H9 (cell line): ENCODE data around the gene SLC12A6. TPM values are rescaled to one million over a fixed set of nuclear protein-coding genes. Genes with fewer than 3 reads are reported as not detected.

ENCODE experiments used
- DNase-seq: peaks from one replicate; pipeline ENCODE4 v3.0.0-alpha.2; 2017
- H2AFZ ChIP-seq: one replicate; pipeline ENCODE4 v1.6.1; 2013; ENCODE audit warnings: mild to moderate bottlenecking, low read length, control low read depth, moderate library complexity
- H2AK5ac ChIP-seq: 2 replicates; pipeline ENCODE4 v1.6.1; 2013; ENCODE audit warnings: low read length, control low read depth, mixed read lengths; ENCODE audit not compliant: insufficient read length
- H2BK120ac ChIP-seq: one replicate; pipeline ENCODE4 v1.6.1; 2013; ENCODE audit warnings: low read depth, mild to moderate bottlenecking, low read length, control low read depth, inconsistent platforms; ENCODE audit not compliant: poor library complexity, severe bottlenecking
- H2BK12ac ChIP-seq: 2 replicates; pipeline ENCODE4 v1.6.1; 2013; ENCODE audit warnings: low read length, control low read depth, mixed read lengths, low read depth; ENCODE audit not compliant: insufficient read length
- H2BK15ac ChIP-seq: 2 replicates; pipeline ENCODE4 v1.6.1; 2013; ENCODE audit warnings: low read depth, low read length, control low read depth
- H2BK20ac ChIP-seq: one replicate; pipeline ENCODE4 v1.6.1; 2013; ENCODE audit warnings: low read depth, mild to moderate bottlenecking, low read length, control low read depth, inconsistent platforms; ENCODE audit not compliant: poor library complexity, severe bottlenecking
- H2BK5ac ChIP-seq: 2 replicates; pipeline ENCODE4 v1.6.1; 2013; ENCODE audit warnings: low read length, control low read depth, mixed read lengths; ENCODE audit not compliant: insufficient read length
- H3K14ac ChIP-seq: 2 replicates; pipeline ENCODE4 v1.6.1; 2013; ENCODE audit warnings: low read length, control low read depth; ENCODE audit not compliant: insufficient read depth
- H3K18ac ChIP-seq: 2 replicates; pipeline ENCODE4 v1.6.1; 2013; ENCODE audit warnings: low read depth, mild to moderate bottlenecking, mixed read lengths, low read length, control low read depth; ENCODE audit not compliant: insufficient read length
- H3K23ac ChIP-seq: 2 replicates; pipeline ENCODE4 v1.6.1; 2013; ENCODE audit warnings: low read length, control low read depth, mixed read lengths, low read depth; ENCODE audit not compliant: insufficient read length
- H3K23me2 ChIP-seq: 2 replicates; pipeline ENCODE4 v1.6.1; 2013; ENCODE audit warnings: low read depth, mild to moderate bottlenecking, mixed read lengths, low read length, control low read depth; ENCODE audit not compliant: insufficient read length, poor library complexity, severe bottlenecking
- H3K27ac ChIP-seq: 2 replicates; pipeline ENCODE4 v1.5.1; 2013; ENCODE audit warnings: low read length, control low read depth, mixed read lengths, low read depth; ENCODE audit not compliant: insufficient read length
- H3K27me3 ChIP-seq: 2 replicates; pipeline ENCODE4 v1.6.1; 2013; ENCODE audit warnings: low read length, control low read depth, inconsistent platforms; ENCODE audit not compliant: insufficient read depth
- H3K4ac ChIP-seq: 2 replicates; pipeline ENCODE4 v1.6.1; 2013; ENCODE audit warnings: low read depth, mild to moderate bottlenecking, control low read depth, inconsistent platforms, low read length, moderate library complexity
- H3K4me1 ChIP-seq: 2 replicates; pipeline ENCODE4 v1.6.1; 2013; ENCODE audit warnings: low read length, control low read depth, inconsistent platforms; ENCODE audit not compliant: insufficient read depth
- H3K4me2 ChIP-seq: 2 replicates; pipeline ENCODE4 v1.6.1; 2013; ENCODE audit warnings: low read length, control low read depth, mixed read lengths; ENCODE audit not compliant: insufficient read length, insufficient read depth
- H3K56ac ChIP-seq: 2 replicates; pipeline ENCODE4 v1.6.1; 2013; ENCODE audit warnings: low read depth, mild to moderate bottlenecking, mixed read lengths, low read length, control low read depth; ENCODE audit not compliant: insufficient read length
- H3K79me1 ChIP-seq: 2 replicates; pipeline ENCODE4 v1.6.1; 2013; ENCODE audit warnings: low read depth, mild to moderate bottlenecking, moderate library complexity, low read length, control low read depth, inconsistent platforms; ENCODE audit not compliant: insufficient read depth, poor library complexity, severe bottlenecking
- H3K79me2 ChIP-seq: 2 replicates; pipeline ENCODE4 v1.6.1; 2013; ENCODE audit warnings: low read length, control low read depth, inconsistent platforms; ENCODE audit not compliant: insufficient read depth
- H3K9ac ChIP-seq: 2 replicates; pipeline ENCODE4 v1.6.1; 2013; ENCODE audit warnings: low read length, control low read depth, mixed read lengths; ENCODE audit not compliant: insufficient read length; ENCODE audit errors: extremely low read depth
- H3K9me3 ChIP-seq: one replicate; pipeline ENCODE4 v1.6.1; 2013; ENCODE audit warnings: low read depth, low read length, inconsistent platforms; ENCODE audit not compliant: control insufficient read depth
- H3T11ph ChIP-seq: one replicate; pipeline ENCODE4 v1.6.1; 2013; ENCODE audit warnings: mild to moderate bottlenecking, low read length, control low read depth, inconsistent platforms
- H4K20me1 ChIP-seq: one replicate; pipeline ENCODE4 v1.6.1; 2013; ENCODE audit not compliant: control insufficient read depth, insufficient read length, insufficient read depth
- H4K5ac ChIP-seq: 2 replicates; pipeline ENCODE4 v1.6.1; 2013; ENCODE audit warnings: low read depth, mild to moderate bottlenecking, mixed read lengths, low read length, control low read depth; ENCODE audit not compliant: insufficient read length
- H4K8ac ChIP-seq: replicated peaks from 2 replicates; pipeline ENCODE4 v1.6.1; 2013; ENCODE audit warnings: low read length, control low read depth, mixed read lengths, low read depth; ENCODE audit not compliant: insufficient read length
- H4K91ac ChIP-seq: 2 replicates; pipeline ENCODE4 v1.6.1; 2013; ENCODE audit warnings: low read depth, mild to moderate bottlenecking, moderate library complexity, mixed read lengths, low read length, control low read depth; ENCODE audit not compliant: insufficient read length
- H3K27ac Mint-ChIP-seq, 3 experiments: 2 replicates in 2 of 3; 3 replicates in 1 of 3; pipeline ENCODE4 v1.8.0; 2020 to 2021; ENCODE audit warnings: mixed read lengths in 3 of 3, mild to moderate bottlenecking in 1 of 3, moderate library complexity in 1 of 3
- H3K27me3 Mint-ChIP-seq: 2 replicates; pipeline ENCODE4 v1.8.0; 2021; ENCODE audit warnings: low read depth, mild to moderate bottlenecking, moderate library complexity, mixed read lengths
- H3K36me3 Mint-ChIP-seq, 3 experiments: 2 replicates in 2 of 3; 3 replicates in 1 of 3; pipeline ENCODE4 v1.8.0; 2020 to 2021; ENCODE audit warnings: low read depth in 3 of 3, mixed read lengths in 3 of 3; ENCODE audit not compliant: insufficient read depth in 1 of 3
- H3K4me1 Mint-ChIP-seq, 2 experiments: 2 replicates each; pipeline ENCODE4 v1.8.0; 2020; ENCODE audit warnings: mixed read lengths in 2 of 2
- H3K4me3 Mint-ChIP-seq, 2 experiments: 2 replicates in 1 of 2; 3 replicates in 1 of 2; pipeline ENCODE4 v1.8.0; 2020 to 2021; ENCODE audit warnings: mild to moderate bottlenecking in 2 of 2, mixed read lengths in 2 of 2, moderate library complexity in 1 of 2
- H3K9me3 Mint-ChIP-seq, 2 experiments: 2 replicates in 1 of 2; 3 replicates in 1 of 2; pipeline ENCODE4 v1.8.0; 2020; ENCODE audit warnings: mild to moderate bottlenecking in 2 of 2, mixed read lengths in 2 of 2, moderate library complexity in 1 of 2
- CTCF ChIP-seq: fragments of 200-600 bp; sonication (generic); conservative IDR thresholded peaks from 3 replicates; pipeline ENCODE4 v1.8.0; 2021; ENCODE audit warnings: antibody characterized with exemption, mild to moderate bottlenecking
- WGBS: extraction: QIAGEN DNeasy Blood & Tissue Kit; methylation state at CpG from one replicate; pipeline ENCODE4 v1.1.7; 2013; ENCODE audit warnings: missing lambda C conversion rate, low lambda C conversion rate, mixed read lengths; ENCODE audit not compliant: insufficient read length; ENCODE audit errors: extremely low coverage; 5-methylcytosine and 5-hydroxymethylcytosine counted together
- total RNA-seq: library from RNA; stranded (reverse); gene quantifications from 2 replicates; pipeline ENCODE4 v1.2.1, GENCODE V29; 2021

SLC12A6 gene
- total RNA-seq, 1 experiment from 2014 or later = 11.1 TPM

DNA sequence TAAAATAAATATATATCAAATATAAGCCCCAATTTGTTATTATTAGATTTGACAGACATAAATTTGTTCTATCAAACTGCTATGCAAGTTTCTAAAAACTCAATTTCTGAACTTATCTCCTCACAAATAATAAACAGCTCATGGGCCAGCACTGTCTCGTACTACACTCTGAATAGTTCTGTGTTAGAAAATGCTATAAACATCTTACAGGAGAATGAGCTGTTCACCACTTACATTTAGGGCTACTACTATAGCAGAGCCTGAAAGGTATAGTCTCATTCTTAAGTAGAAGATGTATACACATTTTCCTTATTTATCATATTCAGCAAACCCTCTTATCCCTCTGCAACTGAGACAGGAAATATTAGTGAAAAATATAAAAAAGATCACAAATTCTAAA is 12.6 kb downstream of the SLC12A6 start:
- no peak overlapping the region for H3K4me3 Mint-ChIP-seq
- no peak overlapping the region for H3K18ac ChIP-seq
- no CpG with 5 or more reads among the region's 1 CpG for WGBS
- H2AK5ac ChIP-seq = no peak overlapping the region
- H3K36me3 Mint-ChIP-seq = peaks cover 0 to 4% (median 0%) of the 10 kb centered on the region in 3 experiments; a peak in 2 of 7 replicates
- H3T11ph ChIP-seq = no peak overlapping the region
- no peak overlapping the region for H4K5ac ChIP-seq
- H3K23me2 ChIP-seq = no peaks in the 10 kb centered on the region
- no peak overlapping the region for H3K14ac ChIP-seq
- no peak overlapping the region for H3K4ac ChIP-seq
- TF ChIP-seq CTCF = no peak
- no peak overlapping the region for H3K56ac ChIP-seq
- no peak overlapping the region for H2AFZ ChIP-seq
- no peak overlapping the region for H2BK5ac ChIP-seq
- H2BK20ac ChIP-seq = no peak overlapping the region
- no peak overlapping the region for H2BK120ac ChIP-seq
- H2BK15ac ChIP-seq = no peak overlapping the region
- H3K27ac Mint-ChIP-seq = no peak overlapping the region
- no peaks in the 10 kb centered on the region for H3K27me3 ChIP-seq
- H3K27ac ChIP-seq = no peak overlapping the region
- no peaks in the 10 kb centered on the region for H3K79me2 ChIP-seq
- no peak overlapping the region for H3K9ac ChIP-seq
- H4K91ac ChIP-seq = no peak overlapping the region
- no peaks in the 10 kb centered on the region for H3K79me1 ChIP-seq
- no peaks in the 10 kb centered on the region for H3K4me1 Mint-ChIP-seq
- no peaks in the 10 kb centered on the region for H3K27me3 Mint-ChIP-seq
- DNase-seq = no peak
- H3K9me3 ChIP-seq = no peaks in the 10 kb centered on the region
- H4K8ac ChIP-seq = no peak overlapping the region
- no peaks in the 10 kb centered on the region for H3K4me1 ChIP-seq
- no peak overlapping the region for H3K23ac ChIP-seq
- H3K4me2 ChIP-seq = no peak overlapping the region
- H3K9me3 Mint-ChIP-seq = peaks cover 2 to 3% of the 10 kb centered on the region in 2 experiments; a peak in 3 of 5 replicates
- no peak overlapping the region for H2BK12ac ChIP-seq
- no peaks in the 10 kb centered on the region for H4K20me1 ChIP-seq
